NCI-H1694 treated with DMSO at 0.1 percent for 48 hours (cell line): ENCODE results near the gene KLF6.
"Not testable (repeated sequence)": the region's sequence is repeated elsewhere in the genome, so short reads cannot be mapped to it uniquely, and the experiment has no call there.

Experiments
- DNase-seq: peaks from one replicate; lab custom pipeline; 2025; lab: John Stamatoyannopoulos, UW

Gene KLF6

GRCh38 chr10:3757250-3757637 is 27.8 kb downstream of the KLF6 start:
- DNase-seq: no peak

- DNase-seq: no peak
Measured at GRCh38 chr10:3756360-3756740, 28.7 kb downstream of the KLF6 start.

GRCh38 chr10:3755440-3756359 is 29.3 kb downstream of the KLF6 start:
- no peak for DNase-seq

GRCh38 chr10:3754727-3755439 is 30.1 kb downstream of the KLF6 start:
- DNase-seq: no peak

GRCh38 chr10:3750854-3751253 is 34.2 kb downstream of the KLF6 start:
- DNase-seq: no peak

- DNase-seq: no peak
Measured at GRCh38 chr10:3750006-3750816, 34.8 kb downstream of the KLF6 start.

GRCh38 chr10:3749600-3749999 is 35.4 kb downstream of the KLF6 start:
- DNase-seq: no peak

GRCh38 chr10:3749011-3749410 is 36.0 kb downstream of the KLF6 start:
- no peak for DNase-seq

- DNase-seq: no peak
Measured at GRCh38 chr10:3748484-3748883, 36.5 kb downstream of the KLF6 start.

- no peak for DNase-seq
Measured at GRCh38 chr10:3747984-3748383, 37.0 kb downstream of the KLF6 start.

GRCh38 chr10:3747248-3747960 is 37.6 kb downstream of the KLF6 start:
- DNase-seq: no peak

GRCh38 chr10:3746634-3747033 is 38.4 kb downstream of the KLF6 start:
- no peak for DNase-seq

GRCh38 chr10:3745521-3745920 is 39.5 kb downstream of the KLF6 start:
- no peak for DNase-seq

GRCh38 chr10:3741688-3742461 is 43.1 kb downstream of the KLF6 start:
- DNase-seq: no peak

- no peak for DNase-seq
Measured at GRCh38 chr10:3740157-3740871, 44.7 kb downstream of the KLF6 start.

GRCh38 chr10:3738855-3739350 is 46.1 kb downstream of the KLF6 start:
- no peak for DNase-seq

GRCh38 chr10:3737864-3738263 is 47.1 kb downstream of the KLF6 start:
- no peak for DNase-seq

GRCh38 chr10:3735175-3735574 is 49.8 kb downstream of the KLF6 start:
- DNase-seq: no peak

GRCh38 chr10:3734111-3734510 is 50.9 kb downstream of the KLF6 start:
- DNase-seq: no peak

- not testable (repeated sequence) for DNase-seq
Measured at GRCh38 chr10:3732183-3732582, 52.8 kb downstream of the KLF6 start.
